Esophagus muscularis mucosa (tissue), 4 donors: ENCODE results near the gene SLIT1. TPM values are rescaled to one million over a fixed set of nuclear protein-coding genes. Genes with fewer than 3 reads are reported as not detected.
A peak's percentile ranks its signal among the peaks of the same experiment; 100 is the strongest.

Experiments
- DNase-seq: peaks from one replicate; pipeline ENCODE4 v3.0.0-alpha.2; 2017; ENCODE audit errors: extremely low spot score
- H3K27ac ChIP-seq, 4 donors: fragments of 200-600 bp; sonication (generic); replicated peaks in 1 of 4; 1 replicate in 3 of 4; 2 replicates in 1 of 4; pipeline ENCODE4 v1.5.1; 2016 to 2019; ENCODE audit warnings: mild to moderate bottlenecking in 1 of 4
- H3K27me3 ChIP-seq, 4 donors: fragments of 200-600 bp; sonication (generic); one replicate each; pipeline versions ENCODE4 v1.5.1 to v1.6.0; 2016 to 2019
- H3K36me3 ChIP-seq, 4 donors: fragments of 200-600 bp; sonication (generic); one replicate each; pipeline ENCODE4 v1.5.1; 2016 to 2019
- H3K4me1 ChIP-seq, 4 donors: fragments of 200-600 bp; sonication (generic); one replicate each; pipeline ENCODE4 v1.5.1; 2016 to 2019
- H3K4me3 ChIP-seq, 4 donors: fragments of 200-600 bp; sonication (generic); 1 replicate in 2 of 4; 2 replicates in 2 of 4; pipeline ENCODE4 v1.5.1; 2016 to 2019; ENCODE audit warnings: mild to moderate bottlenecking in 4 of 4, moderate library complexity in 1 of 4
- H3K9me3 ChIP-seq, 4 donors: fragments of 200-600 bp; sonication (generic); 1 replicate in 3 of 4; 2 replicates in 1 of 4; pipeline ENCODE4 v1.5.1; 2016 to 2019
- EP300 ChIP-seq: sonication (generic); formaldehyde crosslinking; IDR thresholded peaks from one replicate; pipeline ENCODE4 v1.6.1; 2017; ENCODE audit warnings: antibody characterized with exemption
- POLR2A ChIP-seq: fragments of 450-650 bp; IDR thresholded peaks from one replicate; pipeline ENCODE4 v1.6.1; 2017; ENCODE audit warnings: antibody characterized with exemption, moderate library complexity, mild to moderate bottlenecking, low read depth
- POLR2AphosphoS5 ChIP-seq, 2 donors: sonication (generic); formaldehyde crosslinking; IDR thresholded peaks; one replicate each; pipeline ENCODE4 v1.6.1; 2017; ENCODE audit warnings: antibody characterized with exemption in 2 of 2
- WGBS: methylation state at CpG from one replicate; pipeline ENCODE4 v1.1.5; 2018; 5-methylcytosine and 5-hydroxymethylcytosine counted together
- intact Hi-C: fragments of 100-400 bp; cut with DNase I; formaldehyde crosslinking; loops from one replicate; pipeline ENCODE4 v1.15.1; 2023
- total RNA-seq, 4 donors: library from RNA; depleted of rRNA; stranded (reverse); fragments of >200 nt; gene quantifications; one replicate each; pipeline versions ENCODE4 v1.1.0 to v1.2.1, GENCODE V29; 2016
- TF ChIP-seq, protein P1 (sequence below), 3 experiments: fragments of 200-600 bp in 2 of 3; fragments of 450-650 bp in 1 of 3; sonication (generic) in 2 of 3; IDR thresholded peaks; one replicate each; pipeline ENCODE4 v1.5.1; 2017 to 2019; ENCODE audit warnings: antibody characterized with exemption in 3 of 3, mild to moderate bottlenecking in 2 of 3, moderate library complexity in 1 of 3

Gene SLIT1
- under 1 TPM; 0.13 to 0.42 (median 0.31) TPM for total RNA-seq

DNA sequence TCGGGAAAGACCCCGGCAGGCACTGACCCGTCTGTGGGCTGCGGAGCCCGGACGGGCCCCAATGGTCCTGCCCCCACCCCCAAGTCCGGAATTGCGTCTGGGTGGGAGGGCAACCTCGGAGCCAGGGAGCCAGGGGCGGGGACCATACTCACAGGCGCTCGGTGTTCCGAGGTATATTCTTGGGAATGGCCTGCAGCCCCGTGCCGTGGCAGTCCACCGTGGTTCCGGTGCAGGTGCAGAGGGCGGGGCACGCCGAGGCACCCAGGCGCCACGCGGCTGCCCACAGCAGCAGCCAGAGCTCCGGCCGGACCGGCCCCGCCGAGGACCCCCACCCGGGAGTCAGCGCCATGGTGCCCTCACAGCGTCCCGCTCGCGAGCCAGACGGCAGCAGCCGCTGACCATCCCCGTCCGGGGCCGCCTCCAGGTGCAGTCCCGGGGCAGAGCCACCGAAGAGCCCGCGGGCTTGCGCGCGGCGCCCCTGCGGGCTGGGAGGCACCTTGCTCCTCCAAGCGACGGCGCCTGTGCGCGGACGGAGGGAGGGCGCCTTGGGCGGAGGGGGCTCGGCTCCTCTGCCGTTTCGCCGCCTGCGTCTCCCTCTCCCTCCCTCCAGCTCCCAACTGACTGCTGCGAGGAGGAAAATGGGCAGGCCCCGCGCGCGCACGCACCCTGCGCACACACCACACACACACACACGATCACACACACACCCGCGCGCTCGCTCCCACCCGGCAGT is at the start of gene SLIT1:
TSS of gene SLIT1 (minus strand) at position 634 of the 733 bp plus-strand sequence. CDS start at position 349, 285 bp downstream.
- 6% methylated on average over 23 of the region's 74 CpGs for WGBS
- Histone ChIP-seq H3K27ac (no peak within 1 kb of the TSS), H3K4me3 (peak within 1 kb of the TSS; percentile 32 to 41 (median 38)), H3K27me3 (peaks cover 0 to 68% (median 14%) of the 10 kb centered on the region in 4 donors), H3K9me3 (no peaks in the 10 kb centered on the region), H3K4me1 (peaks cover 8 to 15% (median 12%) of the 10 kb centered on the region in 4 donors), H3K36me3 (no peaks in the 10 kb centered on the region)
- no peak for DNase-seq
- intact Hi-C loops, result no loop called here
- TF ChIP-seq, protein P1, sequence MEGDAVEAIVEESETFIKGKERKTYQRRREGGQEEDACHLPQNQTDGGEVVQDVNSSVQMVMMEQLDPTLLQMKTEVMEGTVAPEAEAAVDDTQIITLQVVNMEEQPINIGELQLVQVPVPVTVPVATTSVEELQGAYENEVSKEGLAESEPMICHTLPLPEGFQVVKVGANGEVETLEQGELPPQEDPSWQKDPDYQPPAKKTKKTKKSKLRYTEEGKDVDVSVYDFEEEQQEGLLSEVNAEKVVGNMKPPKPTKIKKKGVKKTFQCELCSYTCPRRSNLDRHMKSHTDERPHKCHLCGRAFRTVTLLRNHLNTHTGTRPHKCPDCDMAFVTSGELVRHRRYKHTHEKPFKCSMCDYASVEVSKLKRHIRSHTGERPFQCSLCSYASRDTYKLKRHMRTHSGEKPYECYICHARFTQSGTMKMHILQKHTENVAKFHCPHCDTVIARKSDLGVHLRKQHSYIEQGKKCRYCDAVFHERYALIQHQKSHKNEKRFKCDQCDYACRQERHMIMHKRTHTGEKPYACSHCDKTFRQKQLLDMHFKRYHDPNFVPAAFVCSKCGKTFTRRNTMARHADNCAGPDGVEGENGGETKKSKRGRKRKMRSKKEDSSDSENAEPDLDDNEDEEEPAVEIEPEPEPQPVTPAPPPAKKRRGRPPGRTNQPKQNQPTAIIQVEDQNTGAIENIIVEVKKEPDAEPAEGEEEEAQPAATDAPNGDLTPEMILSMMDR (IDR thresholded peaks at IDR 0.05), result no peak
- no peak for TF ChIP-seq EP300
- TF ChIP-seq POLR2A, result no peak

GRCh38 chr10:97235353-97235752 is 49.6 kb upstream of the SLIT1 start:
- no peak for TF ChIP-seq POLR2AphosphoS5 (IDR thresholded peaks at IDR 0.05)
- TF ChIP-seq POLR2A, result no peak
- TF ChIP-seq, protein P1 (IDR thresholded peaks at IDR 0.05), result no peak
- TF ChIP-seq EP300, result no peak
- Histone ChIP-seq H3K27me3 (no peaks in the 10 kb centered on the region), H3K9me3 (no peaks in the 10 kb centered on the region), H3K36me3 (peaks cover 6 to 37% (median 10%) of the 10 kb centered on the region in 4 donors), H3K4me1 (no peaks in the 10 kb centered on the region), H3K27ac (no peak overlapping the region), H3K4me3 (no peak overlapping the region)
- 93% methylated on average over 4 of the region's 4 CpGs for WGBS
- no peak for DNase-seq
- intact Hi-C loops, result no loop called here

GRCh38 chr10:97234400-97234799 is 48.6 kb upstream of the SLIT1 start:
- Histone ChIP-seq H3K27me3 (no peaks in the 10 kb centered on the region), H3K27ac (no peak overlapping the region), H3K4me3 (no peak overlapping the region), H3K4me1 (no peaks in the 10 kb centered on the region), H3K9me3 (no peaks in the 10 kb centered on the region), H3K36me3 (peaks cover 6 to 39% (median 16%) of the 10 kb centered on the region in 4 donors)
- WGBS, result 42% methylated on average over 1 of the region's 1 CpG
- TF ChIP-seq POLR2A (no peak), POLR2AphosphoS5 (IDR thresholded peaks at IDR 0.05) (no peak), EP300 (no peak)
- TF ChIP-seq, protein P1 (IDR thresholded peaks at IDR 0.05), result peak; percentile 36 to 65 (median 46)
- no peak for DNase-seq
- intact Hi-C loops, result no loop called here

GRCh38 chr10:97230146-97230545 is 44.4 kb upstream of the SLIT1 start:
- no peak overlapping the region for H3K27ac ChIP-seq
- H3K4me1 ChIP-seq, result no peaks in the 10 kb centered on the region
- WGBS, result 100% methylated on average over 1 of the region's 1 CpG
- DNase-seq, result no peak
- peaks cover 19 to 58% (median 31%) of the 10 kb centered on the region in 4 donors for H3K36me3 ChIP-seq
- H3K4me3 ChIP-seq, result no peak overlapping the region
- no peaks in the 10 kb centered on the region for H3K27me3 ChIP-seq
- TF ChIP-seq, protein P1 (IDR thresholded peaks at IDR 0.05), result no peak
- TF ChIP-seq EP300 (no peak), POLR2A (no peak), POLR2AphosphoS5 (IDR thresholded peaks at IDR 0.05) (no peak)
- H3K9me3 ChIP-seq, result no peaks in the 10 kb centered on the region
- intact Hi-C loops, result no loop called here
